Panc1 (cell line): ENCODE data around the gene MCAM. TPM values are rescaled to one million over a fixed set of nuclear protein-coding genes. Genes with fewer than 3 reads are reported as not detected.

Source experiments
- ATAC-seq: fragments of 200-7000 bp; cut with Tn5 transposase; 2 replicates; pipeline ENCODE4 v1.9.1; 2020; ENCODE audit warnings: mild to moderate bottlenecking, moderate library complexity
- BruUV-seq: library from RNA; stranded (reverse); fragments of 400-500 nt; replicated peaks from 2 replicates; lab custom pipeline; 2021; lab: Mats Ljungman, UMichigan
- CTCF ChIA-PET: fragments of 300-600 bp; sonication (Branson Sonifier 250); formaldehyde crosslinking; loops from one replicate; lab custom pipeline; 2022; ENCODE audit warnings: antibody characterized with exemption; lab: Charles Lee
- POLR2A ChIA-PET: fragments of 300-600 bp; sonication (Branson Sonifier 250); formaldehyde crosslinking; loops from one replicate; lab custom pipeline; 2022; ENCODE audit warnings: antibody characterized with exemption; lab: Charles Lee
- DNase-seq: peaks from one replicate; pipeline ENCODE4 v3.0.0-alpha.2; 2010; ENCODE audit warnings: low read depth, low spot score
- H3K27ac ChIP-seq: 2 replicates; pipeline ENCODE4 v1.5.1; 2011; ENCODE audit warnings: mild to moderate bottlenecking, low read length, inconsistent platforms
- H3K27me3 ChIP-seq: fragments of 200-500 bp; sonication (Bioruptor generic); 2 replicates; pipeline ENCODE4 v1.6.0; 2014; ENCODE audit warnings: low read length, inconsistent platforms; ENCODE audit not compliant: control insufficient read depth, insufficient read depth
- H3K36me3 ChIP-seq: fragments of 200-500 bp; sonication (Bioruptor generic); 2 replicates; pipeline ENCODE4 v1.5.1; 2014; ENCODE audit warnings: inconsistent platforms, mild to moderate bottlenecking, low read length, moderate library complexity; ENCODE audit not compliant: control insufficient read depth, insufficient read depth
- H3K4me1 ChIP-seq: 2 replicates; pipeline ENCODE4 v1.5.1; 2011; ENCODE audit warnings: inconsistent platforms, mild to moderate bottlenecking, low read length, moderate library complexity; ENCODE audit not compliant: control insufficient read depth, insufficient read depth
- H3K4me3 ChIP-seq, 2 experiments: 2 replicates each; pipeline ENCODE4 v1.5.1; 2011 to 2012; ENCODE audit warnings: low read depth in 2 of 2, low read length in 2 of 2, mild to moderate bottlenecking in 2 of 2, inconsistent platforms in 1 of 2, moderate library complexity in 1 of 2
- H3K9me3 ChIP-seq: fragments of 200-500 bp; sonication (Bioruptor generic); 2 replicates; pipeline ENCODE4 v1.5.1; 2014; ENCODE audit warnings: low read depth, mild to moderate bottlenecking, inconsistent platforms, low read length, moderate library complexity; ENCODE audit not compliant: control insufficient read depth, insufficient read depth
- CTCF ChIP-seq: fragments of 450-650 bp; IDR thresholded peaks from 2 replicates; pipeline ENCODE4 v1.5.1; 2017; ENCODE audit warnings: mild to moderate bottlenecking
- POLR2AphosphoS5 ChIP-seq: IDR thresholded peaks from 2 replicates; pipeline ENCODE4 v1.6.1; 2012; ENCODE audit warnings: mild to moderate bottlenecking, low read depth, low read length, moderate library complexity
- REST ChIP-seq, 2 experiments: IDR thresholded peaks; 2 replicates each; pipeline ENCODE4 v1.6.1; 2011 to 2012; ENCODE audit warnings: low read depth in 2 of 2, control low read depth in 1 of 2, low read length in 1 of 2, mild to moderate bottlenecking in 1 of 2, moderate library complexity in 1 of 2; ENCODE audit not compliant: insufficient read depth in 1 of 2
- SIN3A ChIP-seq: IDR thresholded peaks from 2 replicates; pipeline ENCODE4 v1.6.1; 2012; ENCODE audit warnings: low read depth, mild to moderate bottlenecking, low read length, moderate library complexity, borderline replicate concordance; ENCODE audit not compliant: insufficient read depth
- TCF7L2 ChIP-seq: IDR thresholded peaks from 2 replicates; pipeline ENCODE4 v1.6.1; 2011; ENCODE audit warnings: mild to moderate bottlenecking, low read depth, low read length, inconsistent platforms
- in situ Hi-C: cut with HindIII; loops from 2 replicates; pipeline ENCODE4 v1.10.0; 2016; ENCODE audit warnings: low sequenced_read_pairs, low pct_unique_long_range_greater_than_20kb
- intact Hi-C: fragments of 100-400 bp; cut with micrococcal nuclease; formaldehyde crosslinking; loops from one replicate; pipeline ENCODE4 v1.10.0; 2022; ENCODE audit not compliant: unreplicated experiment
- total RNA-seq: library from RNA; stranded (reverse); gene quantifications from one replicate; pipeline ENCODE4 v1.2.1, GENCODE V29; 2021; ENCODE audit not compliant: unreplicated experiment

MCAM gene
- total RNA-seq, 1 experiment from 2014 or later: 27.2 TPM

- H3K36me3 ChIP-seq: no peaks in the 10 kb centered on the region
- intact Hi-C loops (loop anchor here (2.0 to 5.0 kb wide), 3 partner anchors 121 to 223 kb away; partner anchors contain the start of genes ABCG4 and DPAGT1), in situ Hi-C loops (no loop called here)
- peaks cover 28% of the 10 kb centered on the region for H3K4me1 ChIP-seq
- no TSS peak for BruUV-seq
- ChIA-PET POLR2A (no interaction called here), CTCF (interaction anchor here (0.6 to 4.6 kb wide), 9 partner anchors 11 to 179 kb away, joined by 3 to 43 read pairs (median 5); partner anchors contain the start of genes CBL and RNF26)
- DNase-seq (peak; percentile 66), ATAC-seq (no peak)
- H3K27ac ChIP-seq: no peak overlapping the region
- no peak overlapping the region for H3K4me3 ChIP-seq
- no peak for TF ChIP-seq POLR2AphosphoS5
- no peak for TF ChIP-seq TCF7L2
- no peak for TF ChIP-seq REST (IDR thresholded peaks at IDR 0.05; ENCODE audit: insufficient read depth in 1 of 2, low read depth in 2 of 2, low read length in 1 of 2)
- TF ChIP-seq SIN3A: no peak
- TF ChIP-seq CTCF: peak; percentile 96
- H3K9me3 ChIP-seq: no peaks in the 10 kb centered on the region
- H3K27me3 ChIP-seq: no peaks in the 10 kb centered on the region
Observed at GRCh38 chr11:119323532-119324033, 6.7 kb upstream of the MCAM start.

GRCh38 chr11:119322921-119323531, 6.1 kb upstream of the MCAM start:
- no peak overlapping the region for H3K4me3 ChIP-seq
- no peak for ATAC-seq
- in situ Hi-C loops: no loop called here

More at GRCh38 chr11:119322921-119323531, 6.1 kb upstream of the MCAM start:
- intact Hi-C loops: loop anchor here (2.0 to 5.0 kb wide), 3 partner anchors 120 to 222 kb away; partner anchors contain the start of genes ABCG4 and DPAGT1
- H3K27me3 ChIP-seq: no peaks in the 10 kb centered on the region
- POLR2A ChIA-PET: interaction anchor here (0.7 kb wide), 1 partner anchor 263 kb away, joined by 5 read pairs; no protein-coding TSS in a partner anchor
- no peaks in the 10 kb centered on the region for H3K9me3 ChIP-seq
- no peak for DNase-seq
- TF ChIP-seq SIN3A: no peak
- BruUV-seq: no TSS peak
- CTCF ChIA-PET: interaction anchor here (0.6 to 4.6 kb wide), 10 partner anchors 11 to 282 kb away, joined by 3 to 43 read pairs (median 4); partner anchors contain the start of genes CBL and RNF26
- H3K36me3 ChIP-seq: no peaks in the 10 kb centered on the region
- H3K27ac ChIP-seq: no peak overlapping the region
- H3K4me1 ChIP-seq: peaks cover 34% of the 10 kb centered on the region
